ENCODE measurements around the gene TRMU. TPM values are rescaled to one million over a fixed set of nuclear protein-coding genes. Genes with fewer than 3 reads are reported as not detected.

The TRMU gene
- 83.0 and 90.1 TPM in 2 replicates for total RNA-seq (2021)
- percentile 75 among the genes with signal in this experiment for Bru-seq, nascent RNA
- BruChase-seq, experiment 1, labeled RNA remaining after a 2-hour chase = percentile 77 among the genes with signal in this experiment
- BruChase-seq, experiment 2, labeled RNA remaining after a 6-hour chase = percentile 77 among the genes with signal in this experiment
- long read RNA-seq, transcript TRMU-203 (10 exons, 1,830 nt) = minor isoform, 8 of 139 reads
- long read RNA-seq, transcript TRMU-201 (11 exons, 1,940 nt) = major isoform, 32 of 139 reads
- long read RNA-seq, transcript TRMU-207 (11 exons, 1,882 nt) = minor isoform, 8 of 139 reads
- long read RNA-seq, transcript TRMU-204 (10 exons, 1,793 nt) = minor isoform, 9 of 139 reads
- long read RNA-seq, partial matches to known transcripts = 18 of 139 reads
- long read RNA-seq, other reads (novel, unspliced or antisense) = 45 of 139 reads

- intact Hi-C loops (cut with micrococcal nuclease; ENCODE audit: unreplicated experiment) = no loop called here
- ChIA-PET POLR2A (ENCODE audit: low non-redundant PET) (interaction anchor here (0.7 kb wide), 1 partner anchor 188 kb away, joined by 5 read pairs; no protein-coding TSS in a partner anchor), CTCF (no interaction called here)
- H3K27me3 ChIP-seq (replicated peaks; ENCODE audit: insufficient read depth, low read depth, low read length, poor library complexity) = no peaks in the 10 kb centered on the region
- H3K4me3 ChIP-seq (ENCODE audit: low read depth, low read length, poor library complexity, severe bottlenecking) = peak within 1 kb of the TSS; percentile 100
- DNase-seq (ENCODE audit: low spot score) = peak; percentile 87
- no peaks in the 10 kb centered on the region for H3K4me1 ChIP-seq (ENCODE audit: insufficient read depth, low read length, poor library complexity, severe bottlenecking)
- peaks cover 58% of the 10 kb centered on the region for H3K36me3 ChIP-seq (ENCODE audit: insufficient read depth, low read length, poor library complexity, severe bottlenecking)
- TF ChIP-seq EZH2 (IDR thresholded peaks at IDR 0.05; ENCODE audit: borderline replicate concordance, low read depth, low read length, poor library complexity, severe bottlenecking) (no peak), CTCF (conservative IDR thresholded peaks at IDR 0.05; ENCODE audit: low read depth, low read length) (no peak)
- H3K27ac ChIP-seq (ENCODE audit: low read depth, low read length, poor library complexity, severe bottlenecking) = peak within 1 kb of the TSS; percentile 90
- no peaks in the 10 kb centered on the region for H3K9me3 ChIP-seq (ENCODE audit: low read depth, low read length, poor library complexity, severe bottlenecking)
- BruUV-seq (replicated peaks) = TSS peak; percentile 94
Observed at GRCh38 chr22:46335201-46336118, at the start of gene TRMU. TSS of gene TRMU (plus strand) at chr22:46335714. CDS start at chr22:46335765, 51 bp downstream.

- no peaks in the 10 kb centered on the region for H3K9me3 ChIP-seq (ENCODE audit: low read depth, low read length, poor library complexity, severe bottlenecking)
- POLR2A ChIA-PET (ENCODE audit: low non-redundant PET) = no interaction called here
- TF ChIP-seq CTCF (conservative IDR thresholded peaks at IDR 0.05; ENCODE audit: low read depth, low read length) (no peak), EZH2 (IDR thresholded peaks at IDR 0.05; ENCODE audit: borderline replicate concordance, low read depth, low read length, poor library complexity, severe bottlenecking) (no peak)
- H3K27ac ChIP-seq (ENCODE audit: low read depth, low read length, poor library complexity, severe bottlenecking) = no peak overlapping the region
- DNase-seq (ENCODE audit: low spot score) = no peak
- no peaks in the 10 kb centered on the region for H3K27me3 ChIP-seq (replicated peaks; ENCODE audit: insufficient read depth, low read depth, low read length, poor library complexity)
- no peaks in the 10 kb centered on the region for H3K4me1 ChIP-seq (ENCODE audit: insufficient read depth, low read length, poor library complexity, severe bottlenecking)
- CTCF ChIA-PET = no interaction called here
- intact Hi-C loops (cut with micrococcal nuclease; ENCODE audit: unreplicated experiment) = no loop called here
- no peak overlapping the region for H3K4me3 ChIP-seq (ENCODE audit: low read depth, low read length, poor library complexity, severe bottlenecking)
- BruUV-seq (replicated peaks) = no TSS peak
- H3K36me3 ChIP-seq (ENCODE audit: insufficient read depth, low read length, poor library complexity, severe bottlenecking) = peaks cover 5% of the 10 kb centered on the region
Observed at GRCh38 chr22:46286006-46286405, 49.5 kb upstream of the TRMU start.

- POLR2A ChIA-PET (ENCODE audit: low non-redundant PET) = no interaction called here
- DNase-seq (ENCODE audit: low spot score) = no peak
- H3K27me3 ChIP-seq (replicated peaks; ENCODE audit: insufficient read depth, low read depth, low read length, poor library complexity) = no peaks in the 10 kb centered on the region
- CTCF ChIA-PET = no interaction called here
- TF ChIP-seq EZH2 (IDR thresholded peaks at IDR 0.05; ENCODE audit: borderline replicate concordance, low read depth, low read length, poor library complexity, severe bottlenecking) = no peak
- TF ChIP-seq CTCF (conservative IDR thresholded peaks at IDR 0.05; ENCODE audit: low read depth, low read length) = no peak
- H3K9me3 ChIP-seq (ENCODE audit: low read depth, low read length, poor library complexity, severe bottlenecking) = no peaks in the 10 kb centered on the region
- H3K36me3 ChIP-seq (ENCODE audit: insufficient read depth, low read length, poor library complexity, severe bottlenecking) = peaks cover 5% of the 10 kb centered on the region
- no TSS peak for BruUV-seq (replicated peaks)
- H3K4me3 ChIP-seq (ENCODE audit: low read depth, low read length, poor library complexity, severe bottlenecking) = no peak overlapping the region
- intact Hi-C loops (cut with micrococcal nuclease; ENCODE audit: unreplicated experiment) = no loop called here
- H3K27ac ChIP-seq (ENCODE audit: low read depth, low read length, poor library complexity, severe bottlenecking) = no peak overlapping the region
- no peaks in the 10 kb centered on the region for H3K4me1 ChIP-seq (ENCODE audit: insufficient read depth, low read length, poor library complexity, severe bottlenecking)
Observed at GRCh38 chr22:46286941-46287872, 48.3 kb upstream of the TRMU start.

All from A673 (cell line).